Urinary bladder (tissue), 4 donors: Measurements from ENCODE around the gene HAUS5. TPM values are rescaled to one million over a fixed set of nuclear protein-coding genes. Genes with fewer than 3 reads are reported as not detected.

ENCODE experiments used
- DNase-seq: peaks from one replicate; pipeline ENCODE4 v3.0.0-alpha.2; 2015; ENCODE audit errors: extremely low spot score
- H3K27ac ChIP-seq: one replicate; pipeline ENCODE4 v1.5.1; 2013; ENCODE audit warnings: low read depth, mild to moderate bottlenecking, moderate library complexity
- H3K36me3 ChIP-seq: one replicate; pipeline ENCODE4 v1.6.1; 2013; ENCODE audit warnings: mild to moderate bottlenecking, moderate library complexity; ENCODE audit not compliant: insufficient read depth
- H3K4me1 ChIP-seq: one replicate; pipeline ENCODE4 v1.6.1; 2013; ENCODE audit warnings: mild to moderate bottlenecking, moderate library complexity; ENCODE audit not compliant: insufficient read depth
- H3K4me3 ChIP-seq: one replicate; pipeline ENCODE4 v1.5.1; 2013; ENCODE audit warnings: low read depth, low read length
- WGBS: extraction: QIAGEN DNeasy Blood & Tissue Kit; methylation state at CpG from one replicate; pipeline ENCODE4 v1.1.7; 2013; 5-methylcytosine and 5-hydroxymethylcytosine counted together
- polyA plus RNA-seq: library from polyadenylated mRNA; stranded (reverse); fragments of 200-250 nt; gene quantifications from one replicate; pipeline ENCODE4 v1.2.3, GENCODE V29; 2013
- total RNA-seq: library from RNA; depleted of rRNA; stranded (reverse); fragments of >200 nt; gene quantifications from one replicate; pipeline ENCODE4 v1.2.3, GENCODE V29; 2014
- donor health status: healthy with polysubstance abuse.
- donor health status: healthy.

Gene HAUS5
- total and polyA plus RNA-seq, 2 donors, result 6.3 to 8.8 TPM

DNA sequence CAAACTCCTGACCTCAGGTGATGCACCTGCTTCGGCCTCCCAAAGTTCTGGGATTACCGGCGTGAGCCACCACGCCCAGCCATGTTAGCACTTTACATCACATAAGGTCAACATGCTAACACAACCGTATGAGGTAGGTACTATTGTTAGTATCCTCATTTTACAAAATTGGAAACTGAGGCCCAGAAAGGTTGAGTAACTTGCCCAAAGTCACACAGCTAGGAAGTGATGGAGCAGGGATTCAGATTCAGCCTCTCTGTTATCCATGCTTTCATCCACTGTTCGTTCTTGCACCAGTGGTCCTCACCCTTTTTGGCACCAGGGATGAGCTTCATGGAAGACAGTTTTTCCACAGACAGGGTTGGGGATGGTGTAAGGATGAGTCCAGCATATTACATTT lies 44.2 kb downstream of the HAUS5 start:
- no peak overlapping the region for H3K4me3 ChIP-seq
- no peak overlapping the region for H3K27ac ChIP-seq
- no peak for DNase-seq
- no peaks in the 10 kb centered on the region for H3K4me1 ChIP-seq
- WGBS, result 96% methylated on average over 6 of the region's 6 CpGs
- H3K36me3 ChIP-seq, result peaks cover 6% of the 10 kb centered on the region

- DNase-seq, result no peak
- 82% methylated on average over 15 of the region's 15 CpGs for WGBS
- no peaks in the 10 kb centered on the region for H3K4me1 ChIP-seq
- no peak overlapping the region for H3K27ac ChIP-seq
- H3K36me3 ChIP-seq, result peaks cover 6% of the 10 kb centered on the region
- no peak overlapping the region for H3K4me3 ChIP-seq
These were observed 45.6 kb downstream of the HAUS5 start for GRCh38 chr19:35657904-35658700.

DNA sequence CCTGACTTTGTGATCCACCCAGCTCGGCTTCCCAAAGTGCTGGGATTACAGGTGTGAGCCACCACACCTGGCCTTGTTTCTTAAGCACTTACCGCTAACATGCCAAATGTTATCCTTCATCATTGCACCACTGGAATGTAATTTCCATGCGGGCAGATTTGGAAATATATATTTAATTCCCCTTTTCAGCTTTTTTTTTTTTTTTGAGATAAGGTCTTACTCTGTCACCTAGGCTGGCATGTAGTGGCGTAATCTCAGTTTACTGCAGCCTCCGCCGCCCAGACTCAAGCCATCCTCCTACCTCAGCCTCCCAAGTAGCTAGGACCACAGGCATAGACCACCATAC lies 49.4 kb downstream of the HAUS5 start:
- DNase-seq, result no peak
- Histone ChIP-seq H3K27ac (no peak overlapping the region), H3K4me3 (no peak overlapping the region), H3K4me1 (no peaks in the 10 kb centered on the region), H3K36me3 (peaks cover 5% of the 10 kb centered on the region)
- 99% methylated on average over 6 of the region's 6 CpGs for WGBS

GRCh38 chr19:35663981-35664380 lies 51.4 kb downstream of the HAUS5 start:
- Histone ChIP-seq H3K27ac (no peak overlapping the region), H3K4me3 (no peak overlapping the region), H3K36me3 (peaks cover 5% of the 10 kb centered on the region), H3K4me1 (no peaks in the 10 kb centered on the region)
- 86% methylated on average over 3 of the region's 3 CpGs for WGBS
- DNase-seq, result no peak

DNA sequence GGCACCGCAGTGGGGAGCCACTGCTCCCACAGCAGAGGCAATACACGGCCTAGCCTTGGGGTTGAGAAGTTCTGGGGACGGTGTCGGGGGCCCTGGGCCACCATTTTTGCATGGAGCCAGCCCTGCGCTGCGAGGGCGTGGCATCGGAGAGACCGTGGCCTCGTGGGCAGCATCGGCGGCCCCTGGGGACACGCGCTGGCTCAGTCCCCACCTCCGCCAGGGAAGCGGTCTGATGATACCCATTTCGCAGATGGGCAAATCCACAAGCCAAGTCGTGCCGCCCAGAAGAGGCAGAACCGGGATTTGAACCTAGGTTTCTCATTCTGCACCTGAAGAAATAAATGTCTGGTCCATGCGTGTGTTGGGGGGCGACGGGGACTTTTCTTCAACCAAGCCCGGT lies 52.6 kb downstream of the HAUS5 start:
- Histone ChIP-seq H3K4me1 (no peaks in the 10 kb centered on the region), H3K4me3 (no peak overlapping the region), H3K27ac (no peak overlapping the region), H3K36me3 (peaks cover 2% of the 10 kb centered on the region)
- no peak for DNase-seq
- WGBS, result 93% methylated on average over 24 of the region's 24 CpGs

- no peaks in the 10 kb centered on the region for H3K4me1 ChIP-seq
- H3K27ac ChIP-seq, result no peak overlapping the region
- H3K4me3 ChIP-seq, result no peak overlapping the region
- DNase-seq, result no peak
- 71% methylated on average over 7 of the region's 7 CpGs for WGBS
- H3K36me3 ChIP-seq, result peaks cover 2% of the 10 kb centered on the region
These were observed 53.1 kb downstream of the HAUS5 start for GRCh38 chr19:35665604-35666003.

DNA sequence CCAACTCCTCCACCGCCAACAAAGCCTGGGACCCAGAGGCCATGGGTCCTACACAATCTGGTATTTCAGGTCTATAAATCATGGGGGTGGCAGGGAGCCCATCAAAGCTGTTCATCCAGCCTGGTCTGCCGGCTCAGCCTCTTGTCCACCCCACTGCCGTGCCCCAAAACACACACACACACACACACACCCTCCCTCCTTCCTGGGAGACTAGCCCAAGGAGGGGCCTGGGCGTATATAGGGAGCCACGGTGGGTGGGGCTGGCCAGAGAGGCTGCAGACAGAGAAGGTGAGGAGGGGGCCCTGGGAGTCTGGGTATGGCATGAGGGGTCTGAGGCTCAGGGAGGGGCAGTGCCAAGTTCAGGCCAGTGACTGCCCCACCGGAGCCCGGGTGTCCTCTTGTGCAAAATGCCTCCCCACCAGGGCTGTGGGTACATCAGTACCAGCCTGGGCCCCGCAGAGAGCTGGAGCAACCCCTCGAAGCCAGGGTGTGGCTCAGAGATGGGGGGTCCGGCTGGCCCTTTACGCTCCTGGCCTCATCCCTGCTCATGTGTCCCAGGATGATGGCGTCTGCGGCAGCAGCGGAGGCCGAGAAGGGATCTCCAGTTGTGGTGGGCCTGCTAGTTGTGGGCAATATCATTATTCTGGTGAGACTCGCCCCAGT lies 53.8 kb downstream of the HAUS5 start, which contains the start of gene UPK1A:
TSS of gene UPK1A (plus strand) at position 267 of the 663 bp plus-strand sequence. CDS start at position 563, 296 bp downstream.
- 62% methylated on average over 16 of the region's 16 CpGs for WGBS
- Histone ChIP-seq H3K4me1 (no peaks in the 10 kb centered on the region), H3K4me3 (no peak within 1 kb of the TSS), H3K27ac (no peak within 1 kb of the TSS), H3K36me3 (peaks cover 2% of the 10 kb centered on the region)
- peak; percentile 81 for DNase-seq

GRCh38 chr19:35669566-35669965 lies 57.0 kb downstream of the HAUS5 start:
- Histone ChIP-seq H3K27ac (no peak overlapping the region), H3K4me3 (no peak overlapping the region), H3K4me1 (no peaks in the 10 kb centered on the region), H3K36me3 (no peaks in the 10 kb centered on the region)
- no peak for DNase-seq
- 78% methylated on average over 6 of the region's 6 CpGs for WGBS

DNA sequence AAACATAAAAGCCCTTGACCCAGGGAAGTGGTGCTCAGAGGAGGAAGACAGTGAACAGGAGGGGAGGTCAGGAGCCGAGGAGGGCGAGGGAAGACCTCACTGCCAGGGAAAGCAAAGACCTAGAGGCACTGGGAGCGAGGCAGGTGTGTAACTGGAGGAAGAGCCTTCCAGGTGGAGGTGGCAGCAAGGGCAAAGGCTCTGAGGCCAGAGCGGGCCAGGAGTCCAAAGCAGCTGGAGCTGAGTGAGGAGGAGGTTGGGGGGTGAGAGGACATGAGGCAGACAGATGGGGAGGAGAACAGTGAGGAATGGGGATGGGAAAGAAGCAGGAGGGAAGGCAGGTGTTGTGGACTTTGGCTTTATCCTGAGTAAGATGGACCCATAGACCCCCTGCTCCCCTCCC lies 57.4 kb downstream of the HAUS5 start:
- H3K36me3 ChIP-seq, result no peaks in the 10 kb centered on the region
- 70% methylated on average over 4 of the region's 4 CpGs for WGBS
- H3K4me1 ChIP-seq, result no peaks in the 10 kb centered on the region
- H3K4me3 ChIP-seq, result no peak overlapping the region
- H3K27ac ChIP-seq, result no peak overlapping the region
- no peak for DNase-seq

DNA sequence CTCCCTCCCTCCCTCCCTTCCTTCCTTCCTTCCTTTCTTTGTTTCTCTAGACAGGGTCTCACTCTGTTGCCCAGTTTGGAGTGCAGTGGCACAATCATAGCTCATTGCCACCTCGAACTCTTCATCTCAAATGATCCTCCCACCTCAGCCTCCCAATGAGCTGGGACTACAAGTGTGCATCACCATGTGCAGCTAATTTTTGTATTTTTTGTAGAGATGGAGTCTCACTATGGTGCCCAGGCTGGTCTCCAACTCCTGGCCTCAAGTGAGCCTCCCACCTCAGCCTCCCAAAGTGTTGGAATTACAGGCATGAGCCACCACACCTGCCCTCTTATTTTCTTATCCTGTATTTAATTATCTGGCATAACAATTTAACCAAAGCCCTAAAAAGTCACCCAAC lies 58.2 kb downstream of the HAUS5 start:
- no peaks in the 10 kb centered on the region for H3K36me3 ChIP-seq
- WGBS, result 84% methylated on average over 1 of the region's 1 CpG

GRCh38 chr19:35671818-35672217 lies 59.3 kb downstream of the HAUS5 start:
- 52% methylated on average over 3 of the region's 3 CpGs for WGBS
- H3K27ac ChIP-seq, result no peak overlapping the region
- H3K4me3 ChIP-seq, result no peak overlapping the region
- no peak for DNase-seq
- no peaks in the 10 kb centered on the region for H3K4me1 ChIP-seq
- H3K36me3 ChIP-seq, result no peaks in the 10 kb centered on the region

More for the DNA sequence above, 58.2 kb downstream of the HAUS5 start:
- H3K27ac ChIP-seq, result no peak overlapping the region
- H3K4me3 ChIP-seq, result no peak overlapping the region
- no peak for DNase-seq
- H3K4me1 ChIP-seq, result no peaks in the 10 kb centered on the region

DNA sequence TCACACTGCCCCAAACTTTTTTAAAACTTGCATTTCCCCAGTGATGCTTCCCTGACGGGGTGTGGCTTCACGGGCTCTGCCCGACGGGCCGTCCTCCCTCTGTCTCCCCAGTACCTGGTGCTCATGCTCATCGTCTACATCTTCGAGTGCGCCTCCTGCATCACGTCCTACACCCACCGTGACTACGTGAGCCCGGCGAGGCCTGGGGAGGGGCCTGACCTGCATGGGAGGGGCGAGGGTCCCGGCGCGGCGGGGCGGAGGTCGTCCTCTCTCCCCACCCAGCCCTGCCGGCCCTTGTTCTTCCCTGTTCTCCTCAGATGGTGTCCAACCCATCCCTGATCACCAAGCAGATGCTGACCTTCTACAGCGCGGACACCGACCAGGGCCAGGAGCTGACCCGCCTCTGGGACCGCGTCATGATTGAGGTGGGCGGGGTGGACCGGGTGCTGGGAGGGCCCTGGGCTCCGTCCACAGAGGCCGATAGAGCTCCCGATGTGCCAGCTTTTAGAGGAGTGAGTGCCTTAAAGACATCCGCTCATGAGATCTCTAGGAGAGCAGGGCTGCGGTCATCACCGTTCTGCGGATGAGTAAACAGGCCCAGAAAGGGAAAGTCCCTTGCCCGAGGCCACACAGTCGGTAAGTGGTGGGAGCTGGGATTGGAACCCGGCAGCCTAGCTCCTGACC lies 60.7 kb downstream of the HAUS5 start:
- no peak for DNase-seq
- H3K36me3 ChIP-seq, result no peaks in the 10 kb centered on the region
- no peak overlapping the region for H3K27ac ChIP-seq
- H3K4me1 ChIP-seq, result no peaks in the 10 kb centered on the region
- 11% methylated on average over 39 of the region's 39 CpGs for WGBS
- peak overlapping the region; percentile 12 for H3K4me3 ChIP-seq
